SKM-1 (cell line): ENCODE measurements around the gene FOSB.

Experiments used
- DNase-seq: peaks from one replicate; lab custom pipeline; 2025; ENCODE audit not compliant: unreplicated experiment; lab: John Stamatoyannopoulos, UW

Gene FOSB

GRCh38 chr19:45442408-45442777 is 25.4 kb upstream of the FOSB start:
- no peak for DNase-seq

- no peak for DNase-seq
These were observed 24.9 kb upstream of the FOSB start for GRCh38 chr19:45442778-45443461.

- no peak for DNase-seq
These were observed 24.1 kb upstream of the FOSB start for GRCh38 chr19:45443462-45444317.

- DNase-seq = no peak
These were observed 23.3 kb upstream of the FOSB start for GRCh38 chr19:45444318-45445041.

- DNase-seq = no peak
These were observed 22.7 kb upstream of the FOSB start for GRCh38 chr19:45445139-45445538.

- DNase-seq = no peak
These were observed 21.5 kb upstream of the FOSB start for GRCh38 chr19:45446295-45446694.

GRCh38 chr19:45446944-45447343 is 20.9 kb upstream of the FOSB start:
- no peak for DNase-seq

GRCh38 chr19:45448425-45448756 is 19.4 kb upstream of the FOSB start:
- DNase-seq = no peak

GRCh38 chr19:45448887-45449299 is 18.9 kb upstream of the FOSB start:
- no peak for DNase-seq

GRCh38 chr19:45450012-45450333 is 17.8 kb upstream of the FOSB start:
- DNase-seq = no peak

- DNase-seq = no peak
These were observed 16.5 kb upstream of the FOSB start for GRCh38 chr19:45451131-45451849.

- no peak for DNase-seq
These were observed 15.9 kb upstream of the FOSB start for GRCh38 chr19:45451850-45452387.

- DNase-seq = peak; percentile 49
These were observed 11.9 kb upstream of the FOSB start for GRCh38 chr19:45455707-45456499.

- DNase-seq = no peak
These were observed 11.3 kb upstream of the FOSB start for GRCh38 chr19:45456500-45456815.

- no peak for DNase-seq
These were observed 10.0 kb upstream of the FOSB start for GRCh38 chr19:45457776-45458175.

GRCh38 chr19:45460807-45461347 is 6.9 kb upstream of the FOSB start:
- no peak for DNase-seq

- DNase-seq = no peak
These were observed 5.6 kb upstream of the FOSB start for GRCh38 chr19:45462174-45462573.

- no peak for DNase-seq
These were observed 4.6 kb upstream of the FOSB start for GRCh38 chr19:45463241-45463640.

- DNase-seq = no peak
These were observed 3.5 kb upstream of the FOSB start for GRCh38 chr19:45464274-45464673.

GRCh38 chr19:45464852-45465441 is 2.8 kb upstream of the FOSB start:
- no peak for DNase-seq
